ENCODE measurements around the gene CCDC50.

CCDC50 gene

DNA sequence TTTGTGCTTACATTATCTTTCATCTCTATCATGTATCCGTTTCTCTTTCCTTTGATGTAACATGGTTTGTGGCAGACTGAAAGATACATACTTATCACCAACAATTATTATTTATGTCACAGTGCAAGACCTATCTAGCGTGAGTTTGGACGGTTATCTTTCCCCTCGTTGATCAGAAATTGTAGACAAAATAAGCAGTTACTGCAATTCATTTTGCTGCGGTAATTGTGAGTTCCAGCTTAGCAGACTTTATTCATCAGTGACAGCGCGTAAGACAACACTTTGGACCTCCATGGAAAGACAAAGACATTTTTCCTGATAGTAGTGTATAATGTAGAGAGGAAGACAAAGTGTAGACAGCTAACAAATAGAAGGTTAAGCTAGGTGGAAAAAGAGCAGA is 52.1 kb downstream of the CCDC50 start:
- no peak for DNase-seq

DNA sequence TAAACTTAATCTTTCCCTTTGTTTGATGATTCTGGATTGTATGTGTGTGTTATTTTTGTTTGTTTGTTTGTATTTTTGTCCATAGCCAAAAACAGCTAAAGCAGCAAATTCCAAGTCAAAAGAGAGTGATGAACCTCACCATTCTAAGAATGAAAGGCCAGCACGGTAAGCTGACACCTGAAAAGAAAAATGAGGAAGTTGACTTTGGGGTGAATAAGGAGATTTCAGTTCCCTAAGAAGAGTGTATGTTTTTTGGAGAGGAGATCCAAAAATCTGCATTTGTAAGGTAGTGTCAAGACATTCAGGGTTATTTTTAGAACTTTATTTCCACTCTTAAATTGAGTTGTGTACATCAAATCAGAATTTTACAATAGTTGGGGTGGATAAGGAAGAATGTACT is 53.5 kb downstream of the CCDC50 start:
- no peak for DNase-seq

DNA sequence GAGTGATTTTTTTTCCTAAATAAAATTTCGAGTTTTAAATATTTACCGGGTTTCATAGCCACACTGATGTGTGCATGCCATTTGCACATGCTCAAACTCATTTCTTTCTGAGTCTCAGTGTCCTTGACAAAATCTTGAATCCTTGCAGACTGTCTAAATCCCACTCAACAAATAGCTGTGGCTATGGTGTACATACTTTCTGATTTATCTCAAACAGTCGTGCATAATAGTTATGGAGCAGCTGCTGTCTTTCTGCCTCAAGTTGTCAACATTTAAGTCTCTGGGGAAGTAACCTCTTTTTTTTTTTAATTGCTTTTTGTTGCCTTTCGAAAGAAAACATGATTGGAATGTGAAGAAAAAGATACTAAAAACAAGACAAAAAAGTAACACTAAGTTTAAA is 53.9 kb downstream of the CCDC50 start:
- DNase-seq, result no peak

DNA sequence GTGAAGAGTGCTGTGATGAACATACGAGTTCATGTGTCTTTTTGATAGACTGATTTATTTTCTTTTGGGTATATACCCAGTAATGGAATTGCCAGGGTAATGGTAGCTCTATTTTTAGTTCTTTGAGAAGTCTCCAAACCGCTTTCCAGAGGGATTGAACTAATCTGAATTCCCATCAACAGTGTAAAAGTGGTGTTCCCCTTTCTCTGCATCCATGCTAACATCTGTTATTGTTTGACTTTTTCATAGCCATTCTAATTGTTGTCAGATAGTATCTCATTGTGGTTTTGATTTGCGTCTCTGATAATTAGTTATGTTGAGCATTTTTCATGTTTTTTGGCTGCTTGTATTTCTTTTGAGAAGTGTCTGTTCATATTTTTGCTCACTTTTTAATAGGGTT is 55.9 kb downstream of the CCDC50 start:
- no peak for DNase-seq

DNA sequence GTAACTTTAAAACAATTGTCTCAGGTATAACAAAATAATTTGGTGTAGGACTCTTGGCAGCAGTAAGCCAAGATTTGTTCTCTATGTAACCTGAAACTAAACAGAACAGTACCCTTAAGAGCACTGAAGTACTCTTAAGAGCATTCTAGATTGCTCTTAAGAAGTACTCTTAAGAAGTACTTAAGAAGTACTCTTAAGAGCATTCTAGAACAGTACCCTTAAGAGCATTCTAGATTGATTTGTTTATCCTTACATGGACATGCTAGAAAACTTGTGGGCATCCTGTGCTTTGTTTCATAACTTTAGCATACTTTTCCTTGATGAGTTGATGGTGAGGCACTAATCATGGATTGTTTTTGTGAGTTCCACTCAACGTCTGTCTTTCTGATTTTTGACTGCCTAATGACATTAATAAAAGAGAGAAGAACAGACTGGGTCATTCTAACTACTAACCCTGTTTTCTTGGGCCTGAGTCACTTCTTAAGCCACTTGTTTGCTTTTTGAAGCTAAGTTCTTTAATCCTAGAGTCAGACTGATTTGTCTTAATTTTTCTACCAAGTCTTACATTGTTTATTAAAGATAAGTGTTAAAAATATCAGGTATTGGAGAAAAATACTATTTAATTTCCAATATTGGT is 58.4 kb downstream of the CCDC50 start:
- DNase-seq, result no peak

DNA sequence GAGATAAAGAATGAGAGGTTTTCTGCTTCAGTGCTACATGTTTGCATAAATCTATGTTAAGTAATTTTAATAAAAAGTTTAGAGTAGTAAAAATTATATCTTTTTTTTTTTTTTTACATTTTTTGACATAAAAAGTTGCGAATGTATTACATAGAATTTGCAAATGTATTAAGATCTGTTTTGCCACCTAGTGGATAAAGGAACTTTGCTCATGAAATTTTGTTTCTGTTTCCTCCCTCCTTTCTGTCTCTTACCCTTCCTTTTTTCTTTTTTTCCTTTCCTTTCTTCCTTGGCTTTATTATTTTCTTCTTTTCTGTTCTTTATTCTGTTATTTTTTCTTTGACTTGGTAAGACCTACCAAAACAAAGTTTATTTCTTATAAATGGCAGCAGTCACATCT is 59.6 kb downstream of the CCDC50 start:
- no peak for DNase-seq

DNA sequence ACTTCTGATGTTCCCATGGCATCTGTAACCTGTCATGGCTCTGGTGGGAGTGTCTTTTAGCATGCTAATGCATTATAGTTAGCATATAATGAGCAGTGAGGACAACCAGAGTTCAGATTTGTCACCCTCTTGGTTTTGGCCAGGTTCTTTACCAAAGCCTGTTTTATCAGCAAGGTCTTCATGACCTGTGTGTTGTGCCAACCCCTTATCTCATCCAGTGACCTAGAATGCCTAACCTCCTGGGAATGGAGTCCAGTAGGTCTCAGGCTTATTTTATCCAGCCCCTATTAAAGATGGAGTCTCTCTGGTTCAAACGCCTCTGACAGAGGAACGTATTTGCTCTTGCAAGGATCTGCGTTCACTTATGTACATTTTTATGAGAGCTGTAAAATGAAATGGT is 61.4 kb downstream of the CCDC50 start:
- DNase-seq, result no peak

DNA sequence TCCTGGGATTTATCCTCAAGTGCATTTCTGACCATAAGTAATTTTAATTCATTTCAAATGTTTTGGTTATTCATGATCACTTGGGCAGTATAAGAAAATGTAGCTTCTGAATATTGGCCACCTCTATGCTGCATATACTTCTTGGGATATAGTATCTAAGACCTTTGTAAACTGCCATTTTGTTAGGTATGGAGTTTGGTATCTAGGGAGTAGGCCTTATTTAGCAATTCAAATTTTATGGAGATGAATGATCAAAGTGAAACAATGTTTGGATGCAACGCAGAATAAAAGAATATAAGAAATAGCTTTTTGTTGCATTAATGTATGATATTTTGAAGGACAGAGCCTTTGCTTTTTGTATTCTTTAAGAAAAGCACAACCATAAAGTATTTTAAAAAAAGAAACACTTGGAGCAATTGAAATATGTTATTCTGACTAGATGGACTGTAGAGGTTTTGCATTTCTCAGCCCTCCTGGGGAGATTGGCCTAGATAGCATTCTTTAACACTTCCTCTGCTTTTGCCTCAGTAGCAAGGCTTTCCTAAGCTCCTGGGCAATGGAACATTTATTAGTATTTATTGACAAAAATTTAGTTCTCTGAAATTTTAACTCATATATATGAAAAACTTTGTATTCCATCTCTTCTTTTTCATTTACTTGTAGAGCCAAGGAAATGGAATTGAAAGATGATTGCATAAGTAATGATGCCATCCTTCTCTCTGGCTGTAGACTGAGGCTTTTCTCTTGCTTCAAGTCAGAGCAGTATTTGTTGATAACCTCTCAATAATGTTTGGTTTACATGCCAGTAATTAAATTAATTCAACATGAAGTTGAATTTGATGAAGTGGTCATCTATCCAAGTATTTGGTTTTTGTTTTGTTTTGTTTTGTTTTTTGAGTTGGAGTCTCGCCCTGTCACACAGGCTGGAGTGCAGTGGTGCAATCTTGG is 62.9 kb downstream of the CCDC50 start:
- DNase-seq, result no peak

DNA sequence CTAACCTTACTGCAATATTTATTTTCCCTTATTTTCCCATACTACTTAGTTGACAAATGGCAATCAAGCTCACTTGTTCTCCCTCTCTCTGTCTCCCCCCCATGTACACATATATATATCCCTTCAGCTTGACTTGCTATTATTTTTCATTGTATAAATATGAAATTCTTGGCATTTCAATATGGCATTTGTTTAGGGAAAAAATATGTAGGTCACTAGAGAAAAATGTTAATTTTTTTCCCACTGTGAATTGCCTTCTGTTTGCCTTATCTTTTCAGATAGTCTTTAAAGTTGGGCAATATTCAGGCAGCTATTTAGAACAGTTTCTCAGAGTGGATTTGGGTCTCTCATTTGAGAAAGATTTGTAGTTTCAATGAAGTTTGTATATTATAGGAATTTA is 64.0 kb downstream of the CCDC50 start:
- no peak for DNase-seq

DNA sequence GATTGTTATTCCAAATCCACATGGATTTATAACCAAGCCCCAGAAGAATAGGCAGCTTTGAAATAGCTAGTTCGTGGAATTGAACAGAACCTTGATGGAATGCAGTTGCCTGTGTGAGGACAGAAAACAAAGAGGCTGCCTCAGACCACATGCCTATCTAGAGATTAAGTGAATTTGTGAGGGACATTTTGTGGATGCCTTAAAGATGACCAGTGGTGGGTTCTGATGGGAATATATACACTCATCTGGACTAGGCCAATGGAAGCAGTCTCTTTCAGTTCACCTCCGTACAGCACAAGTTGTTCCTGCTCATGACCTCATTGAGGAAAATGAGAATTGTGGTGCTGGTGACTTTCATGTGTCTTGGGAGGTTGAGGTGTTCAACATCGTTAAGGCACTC is 68.6 kb downstream of the CCDC50 start:
- DNase-seq, result no peak

DNA sequence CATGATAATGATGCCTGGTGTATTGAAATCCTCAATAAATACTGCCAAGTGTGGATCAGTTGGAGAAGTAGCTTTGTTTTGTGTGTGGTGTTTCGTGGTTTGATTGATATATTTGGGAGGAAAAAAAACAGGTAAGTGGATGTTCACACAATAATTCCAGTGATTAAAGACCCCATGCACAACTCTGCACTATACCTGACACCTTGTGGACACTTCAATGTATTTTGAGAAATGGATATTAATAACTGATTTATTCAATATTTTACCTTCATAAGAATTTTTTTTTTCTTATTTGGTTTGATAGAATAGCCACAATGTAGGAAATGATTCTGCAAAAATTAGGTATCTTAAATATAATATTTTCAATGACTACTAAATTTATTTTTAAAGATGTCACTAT is 69.4 kb downstream of the CCDC50 start:
- DNase-seq, result no peak

DNA sequence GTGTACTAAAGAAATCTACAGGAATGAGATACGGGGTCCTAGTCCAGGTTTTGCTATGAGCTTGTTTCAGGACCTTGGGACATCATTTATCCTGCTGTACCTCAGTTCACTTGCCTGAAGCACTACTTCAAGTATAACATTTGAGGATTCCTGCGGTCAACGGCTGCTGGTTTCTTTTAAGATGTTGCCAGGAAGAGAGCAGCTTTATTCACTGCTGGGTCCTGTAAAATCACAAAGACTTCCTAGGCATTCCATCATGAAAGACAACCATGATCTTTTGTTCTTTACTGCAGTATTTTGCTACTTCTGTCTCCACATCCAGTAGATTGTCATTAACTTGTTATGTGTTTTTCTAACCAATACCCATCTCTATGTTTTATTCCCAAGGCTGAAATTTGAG is 70.7 kb downstream of the CCDC50 start:
- no peak for DNase-seq

DNA sequence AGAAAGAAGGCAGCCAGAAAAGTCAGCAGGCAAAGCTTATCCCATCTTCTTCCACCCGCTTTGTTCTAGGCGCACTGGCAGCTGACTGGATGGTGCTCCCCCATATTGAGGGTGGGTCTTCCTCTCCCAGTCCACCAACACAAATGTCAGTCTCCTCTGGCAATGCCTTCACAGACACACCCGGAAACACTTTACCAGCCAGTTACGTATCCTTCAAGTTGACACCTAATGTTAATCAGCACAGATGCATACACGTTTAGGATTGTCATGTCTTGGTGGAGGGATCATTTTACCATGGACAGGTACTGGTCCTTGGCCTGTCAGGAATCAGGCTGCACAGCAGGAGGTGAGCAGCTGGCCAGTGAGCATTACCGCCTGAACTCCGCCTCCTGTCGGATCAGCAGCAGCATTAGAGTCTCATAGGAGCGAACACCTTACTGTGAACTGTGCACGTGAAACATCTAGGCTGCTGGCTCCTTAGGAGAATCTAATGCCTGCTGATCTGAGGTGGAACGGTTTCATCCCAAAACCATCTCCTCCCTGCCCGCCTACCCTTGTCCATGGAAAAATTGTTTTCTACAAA is 72.7 kb downstream of the CCDC50 start:
- no peak for DNase-seq

DNA sequence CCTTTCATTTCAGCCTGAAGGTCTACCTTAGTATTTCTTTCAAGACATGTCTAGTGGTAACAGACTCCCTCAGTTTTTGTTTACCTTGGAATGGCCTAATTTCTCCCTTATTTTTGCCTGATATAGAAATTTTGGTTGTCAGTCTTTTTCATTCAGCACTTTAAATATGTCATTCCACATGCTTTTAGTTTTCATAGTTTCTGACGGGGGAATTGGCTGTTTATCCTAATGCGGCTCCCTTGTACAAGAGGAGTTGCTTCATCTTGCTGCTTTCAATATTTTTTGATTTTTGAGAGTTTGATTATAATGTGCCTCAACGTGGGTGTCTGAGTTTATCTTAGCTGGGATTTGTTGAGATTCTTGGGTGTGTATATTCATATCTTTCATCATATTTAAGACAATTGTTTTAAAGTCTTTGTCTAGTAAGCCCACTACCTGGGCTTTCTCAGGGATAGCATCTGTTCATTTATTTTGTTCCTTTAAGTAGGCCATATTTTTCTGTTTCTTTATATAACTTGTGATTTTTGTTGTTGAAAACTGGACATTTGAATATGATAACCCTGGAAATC is 80.7 kb downstream of the CCDC50 start:
- DNase-seq, result no peak

DNA sequence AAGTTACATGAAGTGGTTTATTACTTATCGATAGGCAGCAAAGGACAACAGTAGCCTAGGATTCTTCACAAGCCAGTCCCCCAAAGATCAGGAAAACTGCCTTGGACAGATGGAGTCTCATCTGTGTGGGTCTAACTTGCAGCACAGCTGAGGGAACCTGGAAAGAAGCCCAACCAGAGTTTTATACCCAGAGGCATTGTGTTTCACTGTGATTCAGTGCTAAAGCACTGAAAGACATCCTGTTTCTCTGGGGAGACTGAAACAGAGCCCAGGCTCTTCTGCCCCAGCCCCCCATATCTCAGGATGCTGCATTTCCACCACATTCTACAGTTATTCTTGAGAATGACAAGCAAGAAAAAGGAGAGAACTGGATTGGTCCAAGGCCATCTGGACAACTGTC is 83.6 kb downstream of the CCDC50 start:
- DNase-seq, result no peak

DNA sequence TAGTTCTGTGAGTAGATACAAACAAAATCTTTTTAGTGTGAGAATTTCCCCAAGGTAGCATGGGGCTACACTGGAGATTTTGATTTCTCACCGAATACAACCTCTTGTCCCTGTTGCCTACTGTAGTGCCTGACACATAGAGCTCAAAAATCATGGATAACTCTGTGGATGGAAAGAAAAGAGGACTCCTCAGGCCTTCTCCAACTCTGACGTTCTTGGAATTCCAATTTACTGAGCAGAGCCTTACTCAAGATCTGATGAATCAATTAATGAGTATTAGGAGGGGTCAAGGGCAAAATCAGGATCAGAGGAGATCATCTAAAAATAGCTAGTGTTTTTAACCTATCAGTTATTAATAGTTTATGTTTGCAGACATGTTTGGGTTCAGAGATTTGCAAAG is 85.1 kb downstream of the CCDC50 start:
- no peak for DNase-seq

DNA sequence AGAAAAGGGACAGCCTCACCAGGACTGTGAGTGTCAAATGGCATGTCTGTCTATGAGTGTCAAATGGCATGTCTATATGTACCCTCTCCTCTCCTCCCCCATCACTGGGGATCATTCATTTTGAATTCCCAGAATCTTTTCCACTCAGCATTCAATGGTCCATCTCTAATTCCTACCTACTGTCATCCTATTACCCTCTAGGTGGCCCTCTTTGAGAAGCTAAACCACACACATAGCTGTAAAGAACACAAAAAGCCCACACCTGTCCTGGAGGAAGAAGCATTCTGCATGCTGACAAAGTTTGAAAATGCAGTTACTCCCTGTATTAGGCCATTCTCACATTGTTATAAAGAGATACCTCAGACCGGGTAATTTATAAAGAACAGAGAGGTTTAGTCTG is 85.5 kb downstream of the CCDC50 start:
- no peak for DNase-seq

DNA sequence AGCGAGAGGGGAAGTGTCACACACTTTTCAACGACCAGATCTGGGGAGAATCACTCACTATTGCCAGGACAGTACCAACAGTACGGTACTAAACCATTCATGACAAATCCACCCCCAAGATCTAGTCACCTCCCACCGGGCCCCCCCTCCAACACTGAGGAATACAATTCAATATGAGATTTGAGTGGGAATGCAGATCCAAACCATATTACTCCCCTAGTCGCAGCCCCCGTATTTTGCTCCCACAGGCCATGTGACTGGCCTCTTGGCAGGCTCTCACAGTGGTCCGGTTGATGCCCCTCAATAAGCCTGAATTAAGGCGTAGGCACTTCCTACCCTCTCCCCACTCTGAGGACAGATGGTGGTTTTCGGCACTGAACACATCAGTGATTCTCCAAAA is 86.4 kb downstream of the CCDC50 start:
- no peak for DNase-seq

DNA sequence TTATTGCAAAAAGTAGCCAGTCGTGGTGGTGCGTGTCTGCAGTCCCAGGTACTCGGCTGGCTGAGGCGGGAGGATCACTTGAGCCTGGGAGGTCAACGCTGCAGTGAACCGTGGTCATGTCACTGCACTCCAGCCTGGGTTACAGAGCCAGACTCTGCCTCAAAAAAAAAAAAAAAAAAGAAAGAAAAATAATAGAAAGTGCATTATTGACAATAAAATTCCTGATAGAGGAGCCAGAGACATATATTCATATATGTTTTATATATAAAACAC is 88.2 kb downstream of the CCDC50 start:
- no peak for DNase-seq

DNA sequence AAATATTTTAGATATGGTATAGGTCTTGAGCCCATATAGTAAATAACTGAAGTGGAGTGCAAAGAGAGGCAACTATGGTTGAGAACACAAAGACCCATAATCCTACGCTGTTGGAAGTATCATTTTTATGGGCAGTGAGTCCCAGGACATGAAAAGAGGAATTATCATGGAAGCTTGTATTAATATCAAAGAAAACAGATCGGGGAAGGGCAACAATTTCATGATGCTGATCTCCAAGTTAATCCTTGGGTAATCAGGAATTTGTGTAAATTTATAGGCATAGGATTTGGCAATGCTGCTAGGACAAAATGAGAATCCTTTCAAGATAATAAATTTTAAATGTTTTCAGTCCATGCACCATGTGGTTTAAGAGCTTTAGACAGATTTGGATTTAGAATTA is 91.6 kb downstream of the CCDC50 start:
- no peak for DNase-seq

DNA sequence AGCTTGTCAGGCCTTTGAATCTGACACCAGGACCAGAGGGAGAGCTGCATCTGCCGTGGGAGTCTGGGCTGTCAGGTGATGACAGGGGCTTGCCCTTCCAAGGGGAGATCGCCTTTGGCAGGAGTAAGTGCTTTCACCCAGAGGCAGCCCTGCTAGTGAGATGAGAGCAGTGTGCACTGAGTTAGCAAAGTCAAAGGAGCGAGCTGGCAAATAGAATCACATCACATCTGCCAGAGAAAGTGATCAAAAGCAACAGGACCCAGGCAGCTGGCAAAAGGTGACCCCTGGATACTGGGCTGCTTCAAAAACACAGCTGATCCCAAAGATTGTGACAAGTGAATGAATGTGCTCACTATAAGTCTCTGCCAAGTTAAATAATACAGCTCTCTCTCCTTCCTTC is 95.7 kb downstream of the CCDC50 start:
- no peak for DNase-seq

DNA sequence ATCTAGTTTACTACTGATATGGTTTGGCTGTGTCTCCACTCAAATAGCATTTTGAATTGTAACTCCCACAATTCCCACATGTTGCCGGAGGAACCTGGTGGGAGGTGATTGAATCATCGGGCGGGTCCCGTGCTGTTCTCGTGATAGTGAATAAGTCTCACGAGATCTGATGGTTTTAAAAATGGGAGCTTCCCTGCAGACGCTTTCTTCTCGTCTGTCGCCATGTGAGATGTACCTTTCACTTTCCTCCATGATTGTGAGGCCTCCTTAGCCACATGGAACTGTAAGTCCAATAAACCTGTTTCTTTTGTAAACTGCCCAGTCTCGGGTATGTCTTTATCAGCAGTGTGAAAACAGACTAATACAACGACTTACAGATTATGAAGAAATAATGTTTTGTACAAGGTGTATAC is 96.1 kb downstream of the CCDC50 start:
- no peak for DNase-seq

DNA sequence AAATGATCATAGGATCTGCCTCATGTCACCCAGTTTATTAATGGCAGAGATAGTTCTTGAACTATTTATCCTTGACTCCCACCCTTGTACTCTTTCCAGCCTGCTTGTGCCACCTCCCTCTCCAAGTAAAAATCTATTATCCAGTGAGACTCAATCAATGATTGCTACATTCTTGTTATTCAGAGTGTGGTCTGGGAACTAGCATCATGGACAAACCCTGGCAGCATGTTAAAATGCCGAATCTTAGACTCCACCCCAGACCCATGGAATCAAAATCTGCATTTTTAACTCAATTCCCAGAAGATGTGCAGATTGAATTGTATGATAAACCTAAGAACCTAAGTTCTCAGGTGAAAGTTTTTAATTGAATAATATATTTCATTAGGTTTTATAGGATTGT is 97.1 kb downstream of the CCDC50 start:
- DNase-seq, result no peak

DNA sequence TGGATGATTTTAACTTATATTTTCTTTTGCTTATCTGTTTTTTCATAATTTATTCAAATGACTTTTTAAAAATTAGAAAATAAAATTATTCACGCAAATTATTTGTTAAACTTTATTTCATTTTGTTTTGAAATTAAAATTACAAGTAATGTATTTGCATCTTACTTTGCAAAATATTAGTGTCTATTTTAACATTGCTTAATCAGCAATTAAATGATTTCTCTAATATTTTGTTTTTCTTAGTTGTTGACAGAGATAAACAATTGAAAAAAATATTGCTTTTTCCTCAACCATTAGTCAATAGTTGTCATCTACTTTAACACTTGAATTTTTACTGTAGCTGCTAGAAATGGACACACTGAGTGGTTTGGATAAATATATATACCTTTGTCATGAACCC is 99.0 kb downstream of the CCDC50 start:
- no peak for DNase-seq

Measured in stimulated activated CD4-positive, alpha-beta T cell treated with anti-CD3 and anti-CD28 coated beads, Interleukin-2, amount 100 ng/mL, for 24 hours (primary cell).